Measurements from ENCODE around the gene RAP1GDS1.

- TF ChIP-seq POLR2A (IDR thresholded peaks at IDR 0.05) (no peak), CTCF (IDR thresholded peaks at IDR 0.05) (no peak)
These were observed 145.6 kb downstream of the RAP1GDS1 start for GRCh38 chr4:98406819-98407218.
